ENCODE data around the gene SDK1.
"Not testable (repeated sequence)": the region's sequence is repeated elsewhere in the genome, so short reads cannot be mapped to it uniquely, and the experiment has no call there.

The SDK1 gene

GRCh38 chr7:3754493-3755341, 453.7 kb downstream of the SDK1 start:
- TF ChIP-seq CTCF (conservative IDR thresholded peaks at IDR 0.05; ENCODE audit: low read depth, low read length): no peak
- peak; percentile 69 for DNase-seq (ENCODE audit: low read depth)
- peak overlapping the region; percentile 20 for H3K4me3 ChIP-seq (ENCODE audit: low read depth, low read length)

- not testable (repeated sequence) for DNase-seq (ENCODE audit: low read depth); H3K4me3 ChIP-seq (ENCODE audit: low read depth, low read length)
These were observed 454.9 kb downstream of the SDK1 start for GRCh38 chr7:3755778-3756453.

- TF ChIP-seq CTCF (conservative IDR thresholded peaks at IDR 0.05; ENCODE audit: low read depth, low read length): no peak
- H3K4me3 ChIP-seq (ENCODE audit: low read depth, low read length): no peak overlapping the region
- no peak for DNase-seq (ENCODE audit: low read depth)
These were observed 456.0 kb downstream of the SDK1 start for GRCh38 chr7:3757059-3757458.

- DNase-seq (ENCODE audit: low read depth): peak; percentile 14
- no peak overlapping the region for H3K4me3 ChIP-seq (ENCODE audit: low read depth, low read length)
- no peak for TF ChIP-seq CTCF (conservative IDR thresholded peaks at IDR 0.05; ENCODE audit: low read depth, low read length)
These were observed 459.6 kb downstream of the SDK1 start for GRCh38 chr7:3760651-3761050.

GRCh38 chr7:3762146-3762831, 461.2 kb downstream of the SDK1 start:
- H3K4me3 ChIP-seq (ENCODE audit: low read depth, low read length): no peak overlapping the region
- DNase-seq (ENCODE audit: low read depth): no peak
- no peak for TF ChIP-seq CTCF (conservative IDR thresholded peaks at IDR 0.05; ENCODE audit: low read depth, low read length)

- no peak overlapping the region for H3K4me3 ChIP-seq (ENCODE audit: low read depth, low read length)
- TF ChIP-seq CTCF (conservative IDR thresholded peaks at IDR 0.05; ENCODE audit: low read depth, low read length): no peak
- DNase-seq (ENCODE audit: low read depth): no peak
These were observed 467.1 kb downstream of the SDK1 start for GRCh38 chr7:3767917-3768777.

All from choroid plexus epithelial cell (primary cell).